ENCODE data around the gene MARCO. TPM values are rescaled to one million over a fixed set of nuclear protein-coding genes. Genes with fewer than 3 reads are reported as not detected.

MARCO gene
- total and polyA plus RNA-seq, 2 experiments from 2014 or later: not detected

- TF ChIP-seq REST (IDR thresholded peaks at IDR 0.05; ENCODE audit: unreplicated experiment) (no peak), EZH2 (IDR thresholded peaks at IDR 0.05; ENCODE audit: low read depth, unreplicated experiment) (no peak), ZNF114 (CRISPR knock-in tag; IDR thresholded peaks at IDR 0.05) (no peak), ZNF331 (CRISPR knock-in tag; IDR thresholded peaks at IDR 0.05; ENCODE audit: low read depth) (no peak), STAT1 (IDR thresholded peaks at IDR 0.05; ENCODE audit: unreplicated experiment) (no peak), CREB1 (CRISPR knock-in tag; IDR thresholded peaks at IDR 0.05; ENCODE audit: low read depth) (no peak)
Observed at GRCh38 chr2:119024152-119024551, 82.2 kb downstream of the MARCO start (continued).

DNA sequence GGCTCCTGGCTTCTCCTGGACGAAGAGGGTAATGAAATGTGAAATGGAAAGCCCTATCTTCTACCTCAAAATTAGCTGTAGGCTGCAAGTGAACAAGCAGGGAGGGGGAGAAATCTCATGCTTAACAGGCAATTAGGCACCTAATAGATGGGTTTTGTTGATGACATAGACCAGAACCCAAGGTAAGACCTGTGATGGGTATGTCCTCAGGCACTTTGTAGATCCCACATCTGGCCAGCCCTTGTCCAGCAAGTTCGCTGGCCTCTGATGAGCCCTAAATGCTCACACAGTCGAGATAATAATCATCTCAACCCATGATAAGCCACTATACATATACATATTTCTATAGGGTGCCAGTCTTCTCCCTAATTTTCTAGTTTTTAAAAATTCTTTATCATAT lies 82.6 kb downstream of the MARCO start:
- Histone ChIP-seq H3K27ac (ENCODE audit: low read depth) (no peak overlapping the region), H3K4me1 (ENCODE audit: insufficient read depth) (no peaks in the 10 kb centered on the region), H3K4me3 (no peak overlapping the region), H3K36me3 (ENCODE audit: insufficient read depth) (no peaks in the 10 kb centered on the region), H3F3A (replicated peaks; ENCODE audit: low read depth) (no peaks in the 10 kb centered on the region), H3K79me2 (replicated peaks; ENCODE audit: insufficient read depth) (no peaks in the 10 kb centered on the region), H3K9me2 (ENCODE audit: insufficient read depth) (0 out of 2 replicates have a peak, but pooled peaks cover 2% of the 10 kb centered on the region), H3K27me3 (ENCODE audit: insufficient read depth) (no peaks in the 10 kb centered on the region), H3K4me2 (no peak overlapping the region), H2AFZ (no peak overlapping the region), H4K20me1 (replicated peaks; ENCODE audit: insufficient read depth) (no peaks in the 10 kb centered on the region)
- Mint-ChIP-seq H3K27ac (no peak overlapping the region), H3K27me3 (ENCODE audit: insufficient read depth, low read depth, poor library complexity) (peaks cover 3% of the 10 kb centered on the region), H3K4me1 (peaks cover 10% of the 10 kb centered on the region), H3K36me3 (ENCODE audit: low read depth) (peaks cover 6% of the 10 kb centered on the region), H3K9me3 (peaks cover 7% of the 10 kb centered on the region), H3K4me3 (no peak overlapping the region)
- DNase-seq (ENCODE audit: low spot score) (no peak), ATAC-seq (no peak)
- no peak for TF ChIP-seq REST (IDR thresholded peaks at IDR 0.05; ENCODE audit: unreplicated experiment)
- no peak for TF ChIP-seq NANOG (IDR thresholded peaks at IDR 0.05; ENCODE audit: borderline replicate concordance)
- TF ChIP-seq CTCF (conservative IDR thresholded peaks at IDR 0.05; ENCODE audit: low read depth in 2 of 2): no peak
- no peak for TF ChIP-seq STAT1 (IDR thresholded peaks at IDR 0.05; ENCODE audit: unreplicated experiment)
- no peak for TF ChIP-seq CREB1 (CRISPR knock-in tag; IDR thresholded peaks at IDR 0.05; ENCODE audit: low read depth)
- TF ChIP-seq EZH2phosphoT487 (IDR thresholded peaks at IDR 0.05; ENCODE audit: unreplicated experiment): no peak
- no peak for TF ChIP-seq ETS1 (IDR thresholded peaks at IDR 0.05)
- no peak for TF ChIP-seq EZH2 (IDR thresholded peaks at IDR 0.05; ENCODE audit: low read depth, unreplicated experiment)
- TF ChIP-seq JUNB (IDR thresholded peaks at IDR 0.05; ENCODE audit: unreplicated experiment): no peak
